IMR-90 (cell line): ENCODE results near the gene EHBP1L1. TPM values are rescaled to one million over a fixed set of nuclear protein-coding genes. Genes with fewer than 3 reads are reported as not detected.

Source experiments
- ATAC-seq: fragments of 200-7000 bp; cut with Tn5 transposase; 2 replicates; pipeline ENCODE4 v1.9.1; 2020; ENCODE audit warnings: low read depth, mild to moderate bottlenecking, moderate library complexity
- BruUV-seq: library from RNA; stranded (reverse); fragments of 400-500 nt; replicated peaks from 2 replicates; lab custom pipeline; 2021; lab: Mats Ljungman, UMichigan
- CTCF ChIA-PET: fragments of 300-600 bp; formaldehyde crosslinking; extraction: SDS; loops from one replicate; lab custom pipeline; 2021; ENCODE audit warnings: antibody characterized with exemption; lab: Yijun Ruan, JAX
- POLR2A ChIA-PET: fragments of 300-600 bp; sonication (Branson Sonifier 250); formaldehyde crosslinking; loops from one replicate; lab custom pipeline; 2022; ENCODE audit warnings: antibody characterized with exemption; ENCODE audit not compliant: unreplicated experiment; lab: Charles Lee
- DNase-seq: peaks from one replicate; pipeline ENCODE4 v3.0.0; 2013
- H2AFZ ChIP-seq: replicated peaks from 2 replicates; pipeline ENCODE3; 2013; ENCODE audit warnings: low read length, mild to moderate bottlenecking; ENCODE audit not compliant: poor library complexity
- H2AK5ac ChIP-seq: 2 replicates; pipeline ENCODE4 v1.6.1; 2013; ENCODE audit warnings: low read depth, low read length, inconsistent platforms
- H2AK9ac ChIP-seq: replicated peaks from 2 replicates; pipeline ENCODE3; 2013; ENCODE audit warnings: mild to moderate bottlenecking, low read depth, low read length, moderate library complexity; ENCODE audit not compliant: poor library complexity
- H2BK120ac ChIP-seq: 2 replicates; pipeline ENCODE4 v1.6.1; 2013; ENCODE audit warnings: low read depth, low read length, inconsistent platforms
- H2BK15ac ChIP-seq: 3 replicates; pipeline ENCODE4 v1.6.1; 2013; ENCODE audit warnings: low read depth, low read length, inconsistent platforms
- H2BK20ac ChIP-seq: 2 replicates; pipeline ENCODE4 v1.6.1; 2013; ENCODE audit warnings: low read depth, mild to moderate bottlenecking, inconsistent platforms, low read length, moderate library complexity
- H2BK5ac ChIP-seq: 2 replicates; pipeline ENCODE4 v1.6.1; 2013; ENCODE audit warnings: mild to moderate bottlenecking, low read depth, low read length, inconsistent platforms; ENCODE audit not compliant: poor library complexity, severe bottlenecking
- H3K14ac ChIP-seq: replicated peaks from 2 replicates; pipeline ENCODE4 v1.6.1; 2013; ENCODE audit warnings: low read depth, low read length, inconsistent platforms
- H3K18ac ChIP-seq: 2 replicates; pipeline ENCODE4 v1.6.1; 2013; ENCODE audit warnings: low read depth, low read length, control low read depth
- H3K23ac ChIP-seq: 2 replicates; pipeline ENCODE4 v1.6.1; 2013; ENCODE audit warnings: low read depth, low read length, inconsistent platforms
- H3K27ac ChIP-seq: 2 replicates; pipeline ENCODE4 v1.5.1; 2013; ENCODE audit warnings: mild to moderate bottlenecking, control low read depth, low read length; ENCODE audit not compliant: insufficient read depth
- H3K27me3 ChIP-seq: 2 replicates; pipeline ENCODE4 v1.6.1; 2013; ENCODE audit warnings: low read length; ENCODE audit not compliant: control insufficient read depth, insufficient read depth
- H3K36me3 ChIP-seq: 2 replicates; pipeline ENCODE4 v1.6.1; 2013; ENCODE audit warnings: low read length, mixed read lengths; ENCODE audit not compliant: control insufficient read depth, insufficient read depth
- H3K4ac ChIP-seq: 2 replicates; pipeline ENCODE4 v1.6.1; 2013; ENCODE audit warnings: low read depth, low read length, inconsistent platforms
- H3K4me1 ChIP-seq: 2 replicates; pipeline ENCODE4 v1.6.1; 2013; ENCODE audit warnings: low read length, mixed read lengths; ENCODE audit not compliant: control insufficient read depth, insufficient read depth
- H3K4me2 ChIP-seq: 2 replicates; pipeline ENCODE4 v1.6.1; 2013; ENCODE audit warnings: low read depth, mild to moderate bottlenecking, control low read depth, low read length, moderate library complexity
- H3K4me3 ChIP-seq: 2 replicates; pipeline ENCODE4 v1.5.1; 2013; ENCODE audit warnings: low read depth, mild to moderate bottlenecking, control low read depth, low read length, moderate library complexity; ENCODE audit not compliant: insufficient read depth
- H3K56ac ChIP-seq: 2 replicates; pipeline ENCODE4 v1.6.1; 2013; ENCODE audit warnings: low read length, inconsistent platforms; ENCODE audit not compliant: insufficient read depth; ENCODE audit errors: extremely low read depth
- H3K79me1 ChIP-seq, 2 experiments: 2 replicates each; pipeline ENCODE4 v1.6.1; 2013; ENCODE audit warnings: low read length in 2 of 2, inconsistent platforms in 1 of 2, low read depth in 1 of 2
- H3K9ac ChIP-seq: 2 replicates; pipeline ENCODE4 v1.6.1; 2013; ENCODE audit warnings: low read depth, low read length, control low read depth
- H3K9me1 ChIP-seq: 2 replicates; pipeline ENCODE4 v1.6.1; 2013; ENCODE audit warnings: low read length, inconsistent platforms; ENCODE audit not compliant: insufficient read depth
- H3K9me3 ChIP-seq: 2 replicates; pipeline ENCODE4 v1.6.1; 2013; ENCODE audit warnings: low read length; ENCODE audit not compliant: control insufficient read depth, insufficient read depth
- H4K20me1 ChIP-seq: 2 replicates; pipeline ENCODE4 v1.6.1; 2013; ENCODE audit warnings: low read length, inconsistent platforms; ENCODE audit not compliant: insufficient read depth
- H4K5ac ChIP-seq: 2 replicates; pipeline ENCODE4 v1.6.1; 2013; ENCODE audit warnings: mild to moderate bottlenecking, low read depth, low read length, control low read depth
- H4K8ac ChIP-seq, 2 experiments: 2 replicates each; pipeline ENCODE4 v1.6.1; 2013; ENCODE audit warnings: low read depth in 2 of 2, low read length in 2 of 2, control low read depth in 1 of 2, inconsistent platforms in 1 of 2
- H4K91ac ChIP-seq: 2 replicates; pipeline ENCODE4 v1.6.1; 2013; ENCODE audit warnings: low read depth, low read length, inconsistent platforms; ENCODE audit not compliant: insufficient read depth
- CHD1 ChIP-seq: IDR thresholded peaks from 2 replicates; pipeline ENCODE4 v1.6.1; 2012; ENCODE audit warnings: low read depth, low read length, improper control_type of control experiment
- FOS ChIP-seq: fragments of 150-350 bp; IDR thresholded peaks from 2 replicates; pipeline ENCODE4 v1.6.1; 2016; ENCODE audit warnings: low read depth, low read length
- MAFK ChIP-seq: IDR thresholded peaks from 2 replicates; pipeline ENCODE4 v1.6.1; 2012; ENCODE audit warnings: low read depth, low read length, improper control_type of control experiment
- MAZ ChIP-seq: IDR thresholded peaks from 2 replicates; pipeline ENCODE4 v1.6.1; 2012; ENCODE audit warnings: low read depth, mild to moderate bottlenecking, low read length, improper control_type of control experiment, moderate library complexity, borderline replicate concordance
- POLR2A ChIP-seq: IDR thresholded peaks from 2 replicates; pipeline ENCODE4 v1.6.1; 2012; ENCODE audit warnings: mild to moderate bottlenecking, low read depth, low read length
- RCOR1 ChIP-seq: IDR thresholded peaks from 2 replicates; pipeline ENCODE4 v1.6.1; 2012; ENCODE audit warnings: mild to moderate bottlenecking, low read length, improper control_type of control experiment; ENCODE audit not compliant: insufficient replicate concordance
- RFX5 ChIP-seq: IDR thresholded peaks from 2 replicates; pipeline ENCODE4 v1.8.0; 2012; ENCODE audit warnings: low read depth, mild to moderate bottlenecking, low read length, moderate library complexity
- WGBS, 2 experiments: methylation state at CpG; one replicate each; pipeline versions ENCODE4 v1.1.5 to v1.1.7; 2013; ENCODE audit warnings: missing lambda C conversion rate in 2 of 2; ENCODE audit not compliant: insufficient read length in 1 of 2; ENCODE audit errors: extremely low coverage in 2 of 2; 5-methylcytosine and 5-hydroxymethylcytosine counted together
- dilution Hi-C: fragments of 300-500 bp; cut with HindIII; formaldehyde crosslinking; loops from one replicate; pipeline ENCODE4 v1.14.3; 2018; ENCODE audit warnings: low sequenced_read_pairs; ENCODE audit not compliant: unreplicated experiment
- in situ Hi-C: fragments of 300-500 bp; cut with MboI; formaldehyde crosslinking; loops from 3 replicates; pipeline ENCODE4 v1.14.3; 2019; ENCODE audit warnings: low sequenced_read_pairs, inconsistent platforms, mixed read lengths
- intact Hi-C: fragments of 100-400 bp; cut with micrococcal nuclease; formaldehyde crosslinking; loops from 2 replicates; pipeline ENCODE4 v1.10.0; 2022
- polyA plus RNA-seq, 3 experiments: library from polyadenylated mRNA; depleted of rRNA; stranded (reverse); fragments of >200 nt; gene quantifications; 2 replicates each; pipeline ENCODE4 v1.2.3, GENCODE V29; 2012; ENCODE audit warnings: low replicate concordance in 1 of 3
- total RNA-seq: library from RNA; depleted of rRNA; stranded (reverse); fragments of >200 nt; gene quantifications from 2 replicates; pipeline ENCODE4 v1.2.3, GENCODE V29; 2012
- TF ChIP-seq, protein P1 (sequence below): fragments of 150-350 bp; IDR thresholded peaks from 2 replicates; pipeline ENCODE4 v1.6.1; 2017; ENCODE audit warnings: mild to moderate bottlenecking, antibody characterized with exemption, low read length, low read depth

Gene EHBP1L1
- total and polyA plus RNA-seq, 2 of the 4 experiments (the other 2 are of a cell fraction) = 10.0 to 27.4 TPM

DNA sequence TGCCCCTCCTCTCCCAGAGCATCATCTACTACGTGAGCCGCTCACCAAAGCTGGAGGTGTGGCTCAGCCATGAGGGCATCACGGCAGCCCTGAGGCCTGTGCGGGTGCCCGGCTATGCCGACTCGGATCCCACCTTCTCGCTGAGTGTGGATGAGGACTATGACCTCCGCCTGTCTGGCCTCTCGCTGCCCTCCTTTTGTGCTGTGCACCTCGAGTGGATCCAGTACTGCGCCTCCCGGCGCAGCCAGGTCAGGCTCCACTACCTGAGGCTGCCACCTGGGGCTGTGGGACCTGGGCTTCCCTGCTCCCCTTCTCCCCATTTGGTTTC, 58.2 kb downstream of the EHBP1L1 start:
- Histone ChIP-seq H3K9ac (no peak overlapping the region), H2BK20ac (no peak overlapping the region), H3K23ac (no peak overlapping the region), H3K18ac (no peak overlapping the region), H3K14ac (no peak overlapping the region), H3K36me3 (peaks cover 64% of the 10 kb centered on the region), H2AK5ac (no peak overlapping the region), H3K9me1 (no peaks in the 10 kb centered on the region; the same call in 1 of the 2 replicates), H3K4me2 (no peak overlapping the region), H3K4me3 (no peak overlapping the region), H4K91ac (no peak overlapping the region), H4K8ac (no peak overlapping the region), H2BK120ac (no peak overlapping the region), H2AFZ (no peak overlapping the region), H3K4me1 (peaks cover 6% of the 10 kb centered on the region), H2AK9ac (no peak overlapping the region), H3K9me3 (no peaks in the 10 kb centered on the region), H3K56ac (no peak overlapping the region), H3K27me3 (no peaks in the 10 kb centered on the region), H3K79me1 (peaks cover 15 to 22% of the 10 kb centered on the region in 2 experiments), H4K5ac (no peak overlapping the region), H2BK5ac (no peak overlapping the region), H3K4ac (no peak overlapping the region), H4K20me1 (peaks cover 12% of the 10 kb centered on the region; the same call in 1 of the 2 replicates), H2BK15ac (no peak overlapping the region), H3K27ac (no peak overlapping the region)
- POLR2A ChIA-PET = no interaction called here
- dilution Hi-C loops = no loop called here
- CTCF ChIA-PET = no interaction called here
- WGBS, 2 experiments = 97% methylated on average over 5 of the region's 14 CpGs; no CpG with 5 or more reads in 1 of the 2 experiments
- ATAC-seq = no peak
- intact Hi-C loops = no loop called here
- in situ Hi-C loops = no loop called here
- no TSS peak for BruUV-seq
- no peak for DNase-seq
- TF ChIP-seq RFX5 (no peak), MAZ (no peak), MAFK (no peak), CHD1 (no peak), RCOR1 (no peak), FOS (no peak), POLR2A (no peak)
- TF ChIP-seq, protein P1, sequence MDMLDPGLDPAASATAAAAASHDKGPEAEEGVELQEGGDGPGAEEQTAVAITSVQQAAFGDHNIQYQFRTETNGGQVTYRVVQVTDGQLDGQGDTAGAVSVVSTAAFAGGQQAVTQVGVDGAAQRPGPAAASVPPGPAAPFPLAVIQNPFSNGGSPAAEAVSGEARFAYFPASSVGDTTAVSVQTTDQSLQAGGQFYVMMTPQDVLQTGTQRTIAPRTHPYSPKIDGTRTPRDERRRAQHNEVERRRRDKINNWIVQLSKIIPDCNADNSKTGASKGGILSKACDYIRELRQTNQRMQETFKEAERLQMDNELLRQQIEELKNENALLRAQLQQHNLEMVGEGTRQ = no peak
